ENCODE results near the gene ARHGAP23. TPM values are rescaled to one million over a fixed set of nuclear protein-coding genes. Genes with fewer than 3 reads are reported as not detected.

Gene ARHGAP23
- total RNA-seq, 5 donors from 2014 or later (not counting 1 experiment from before 2014, with no cell fraction given), result 0.40 to 1.2 (median 0.61) TPM

DNA sequence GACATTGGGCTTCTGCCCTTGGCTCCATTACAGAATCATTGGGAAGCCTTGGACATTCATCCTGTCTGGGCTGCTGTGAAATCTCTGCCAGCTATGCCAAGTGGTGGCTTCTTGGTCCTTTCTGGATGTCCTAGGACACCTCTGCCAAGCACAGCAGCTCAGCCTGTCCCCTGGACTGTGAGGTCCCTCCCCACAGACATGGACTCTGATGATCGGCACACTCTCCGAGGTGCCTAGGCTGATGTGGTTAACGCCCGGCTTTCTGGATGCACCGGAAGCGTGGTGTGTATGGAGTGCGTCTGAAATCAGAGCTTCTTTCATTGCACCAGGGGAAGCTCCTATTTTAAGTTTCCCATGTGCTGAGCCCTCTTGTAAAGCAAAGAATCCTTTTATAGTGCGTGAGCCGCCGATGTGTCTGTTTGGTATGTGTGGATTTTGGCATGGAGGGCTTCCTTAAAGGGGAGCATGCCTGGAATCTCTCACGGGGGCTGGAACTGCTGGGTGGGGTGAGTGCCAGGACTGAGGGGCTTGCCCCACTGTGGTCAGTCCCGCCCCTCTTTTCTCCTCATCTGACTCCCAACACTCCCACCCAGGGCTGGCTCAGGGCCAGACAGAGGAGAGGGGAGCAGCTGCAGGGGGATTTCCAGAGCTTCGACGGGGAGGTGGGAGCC, 7.0 kb upstream of the ARHGAP23 start:
- Histone ChIP-seq H3K27ac (ENCODE audit: low read length) (no peak overlapping the region), H3K4me1 (ENCODE audit: control insufficient read depth in 1 of 2, extremely low read depth in 1 of 2, insufficient read depth in 2 of 2, low read length in 2 of 2) (peaks cover 0 to 11% of the 10 kb centered on the region in 2 experiments), H3K27me3 (replicated peaks in 1 of 2; ENCODE audit: control insufficient read depth in 2 of 2, extremely low read depth in 1 of 2, insufficient read depth in 2 of 2, low read length in 1 of 2) (peaks cover 0 to 89% of the 10 kb centered on the region in 2 experiments), H3K4me3 (ENCODE audit: control insufficient read depth in 1 of 2, extremely low read depth in 1 of 2, low read length in 1 of 2) (no peak overlapping the region), H3K36me3 (ENCODE audit: control insufficient read depth in 2 of 2, extremely low read depth in 1 of 2, insufficient read depth in 1 of 2, low read length in 1 of 2) (no peaks in the 10 kb centered on the region), H3K9me3 (no peaks in the 10 kb centered on the region)
- Mint-ChIP-seq H3K4me3 (no peak overlapping the region), H3K4me1 (peaks cover 3 to 6% (median 6%) of the 10 kb centered on the region in 3 donors), H3K27me3 (peaks cover 35 to 84% of the 10 kb centered on the region in 2 donors), H3K9me3 (no peaks in the 10 kb centered on the region), H3K27ac (no peak overlapping the region), H3K36me3 (no peaks in the 10 kb centered on the region)
- DNase-seq (no peak), ATAC-seq (replicated peaks in 1 of 4) (no peak)
- ChIA-PET CTCF (interaction anchor here (0.8 to 1.0 kb wide), 2 partner anchors 73 to 246 kb away, joined by 3 to 4 read pairs; no protein-coding TSS in a partner anchor), POLR2A (no interaction called here)
- 71% methylated on average over 7 of the region's 14 CpGs for WGBS (ENCODE audit: insufficient coverage)

DNA sequence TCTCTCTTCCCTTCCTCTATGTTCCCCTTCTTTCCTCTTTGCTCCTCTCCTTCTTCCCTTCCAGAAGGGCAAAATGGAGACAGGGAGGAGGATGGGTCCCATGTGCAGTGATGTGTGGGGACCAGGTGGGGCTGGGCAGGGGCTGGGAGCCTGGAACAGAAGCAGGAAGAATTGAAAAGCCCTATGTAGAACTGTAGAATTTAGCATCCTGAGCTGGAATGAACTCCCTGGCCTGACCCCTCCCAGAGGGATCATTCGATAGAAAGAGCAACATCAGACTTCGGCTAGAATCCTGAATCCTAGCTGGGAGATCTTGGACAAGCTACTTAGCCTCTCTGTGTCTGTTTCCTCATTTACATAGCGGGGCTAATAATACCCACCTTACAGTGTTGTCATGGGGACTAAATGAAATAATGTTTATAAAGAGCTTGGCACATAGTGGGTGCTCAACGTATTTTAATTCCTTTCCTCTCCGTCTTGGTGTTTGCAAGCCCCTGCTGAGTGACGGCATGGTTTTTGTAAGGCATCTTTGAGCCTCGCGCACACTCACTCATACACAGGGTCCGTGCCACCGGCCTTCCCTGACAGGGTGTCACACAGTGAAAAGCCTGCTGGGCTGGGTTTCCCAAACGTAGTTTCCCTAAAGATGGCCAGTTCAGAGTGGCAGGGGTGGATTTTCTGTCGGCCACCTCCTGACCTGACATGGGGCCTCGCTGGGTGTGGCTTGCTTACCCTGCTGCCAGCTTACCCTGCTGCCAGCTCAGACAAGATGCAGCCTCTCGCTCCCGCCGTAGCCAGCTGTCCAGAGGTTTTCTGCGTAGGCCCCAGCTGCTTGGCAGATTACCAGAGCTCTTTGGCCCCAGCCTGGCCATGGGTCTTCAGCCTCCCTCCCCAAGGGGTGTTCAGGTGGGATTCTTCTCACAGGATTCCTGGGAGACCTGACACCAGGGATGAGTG, 6.1 kb upstream of the ARHGAP23 start:
- H3K9me3 ChIP-seq, result no peaks in the 10 kb centered on the region
- CTCF ChIA-PET, result interaction anchor here (0.5 to 1.0 kb wide), 5 partner anchors 8 to 1993 kb away, joined by 3 to 6 read pairs (median 3); no protein-coding TSS in a partner anchor
- Mint-ChIP-seq H3K27ac (no peak overlapping the region), H3K4me3 (no peak overlapping the region), H3K4me1 (peaks cover 4 to 9% (median 9%) of the 10 kb centered on the region in 3 donors), H3K9me3 (no peaks in the 10 kb centered on the region), H3K36me3 (no peaks in the 10 kb centered on the region), H3K27me3 (peaks cover 35 to 78% of the 10 kb centered on the region in 2 donors)
- no peak overlapping the region for H3K4me3 ChIP-seq (ENCODE audit: control insufficient read depth in 1 of 2, extremely low read depth in 1 of 2, low read length in 1 of 2)
- DNase-seq, result no peak
- POLR2A ChIA-PET, result no interaction called here
- H3K36me3 ChIP-seq (ENCODE audit: control insufficient read depth in 2 of 2, extremely low read depth in 1 of 2, insufficient read depth in 1 of 2, low read length in 1 of 2), result no peaks in the 10 kb centered on the region
- H3K27me3 ChIP-seq (replicated peaks in 1 of 2; ENCODE audit: control insufficient read depth in 2 of 2, extremely low read depth in 1 of 2, insufficient read depth in 2 of 2, low read length in 1 of 2), result peaks cover 0 to 91% of the 10 kb centered on the region in 2 experiments
- H3K27ac ChIP-seq (ENCODE audit: low read length), result no peak overlapping the region
- WGBS (ENCODE audit: insufficient coverage), result 84% methylated on average over 15 of the region's 17 CpGs
- ATAC-seq (replicated peaks in 1 of 4), result no peak
- H3K4me1 ChIP-seq (ENCODE audit: control insufficient read depth in 1 of 2, extremely low read depth in 1 of 2, insufficient read depth in 2 of 2, low read length in 2 of 2), result peaks cover 0 to 11% of the 10 kb centered on the region in 2 experiments

DNA sequence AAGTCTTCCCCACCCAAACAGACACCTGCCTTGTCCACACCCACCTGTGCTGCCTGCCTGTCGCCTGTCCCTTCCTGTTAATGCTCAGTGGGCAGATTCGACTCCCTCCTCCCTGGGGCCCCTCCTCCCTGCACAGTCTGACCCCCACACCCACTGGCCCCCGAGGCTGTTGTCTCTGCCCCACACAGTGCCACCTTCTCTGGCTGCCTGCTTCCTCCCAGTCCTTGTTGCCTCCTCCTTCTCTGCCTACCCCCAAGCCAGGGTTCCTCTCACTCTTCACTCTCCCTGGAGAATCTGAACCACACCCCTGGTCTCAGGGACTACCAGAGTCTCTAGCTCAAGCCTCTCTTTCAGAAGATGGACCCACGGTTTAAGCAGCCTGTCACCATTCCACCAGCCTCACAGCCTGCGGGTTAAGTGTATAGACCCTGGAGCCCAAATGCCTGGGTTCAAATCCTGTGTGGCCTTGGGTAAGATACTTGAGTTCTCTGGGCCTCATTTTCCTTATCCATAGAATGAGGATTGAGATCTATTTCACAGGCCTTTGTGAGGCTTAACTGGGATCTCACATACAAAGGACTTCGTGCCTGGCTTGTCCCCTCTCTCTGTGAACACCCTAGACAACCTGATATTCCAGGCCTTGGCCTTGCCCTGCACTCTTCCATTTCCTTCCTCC, 3.8 kb upstream of the ARHGAP23 start:
- no peak overlapping the region for H3K27ac ChIP-seq (ENCODE audit: low read length)
- ATAC-seq (replicated peaks in 1 of 4) (no peak), DNase-seq (no peak)
- Mint-ChIP-seq H3K4me3 (no peak overlapping the region), H3K36me3 (no peaks in the 10 kb centered on the region), H3K27ac (no peak overlapping the region), H3K4me1 (peaks cover 10 to 16% (median 15%) of the 10 kb centered on the region in 3 donors), H3K9me3 (no peaks in the 10 kb centered on the region), H3K27me3 (peaks cover 28 to 64% of the 10 kb centered on the region in 2 donors)
- H3K4me1 ChIP-seq (ENCODE audit: control insufficient read depth in 1 of 2, extremely low read depth in 1 of 2, insufficient read depth in 2 of 2, low read length in 2 of 2), result peaks cover 0 to 23% of the 10 kb centered on the region in 2 experiments
- POLR2A ChIA-PET, result no interaction called here
- no peaks in the 10 kb centered on the region for H3K9me3 ChIP-seq
- CTCF ChIA-PET, result interaction anchor here in 1 of 2 donors (0.6 to 1.3 kb wide), 4 partner anchors 62 to 75 kb away, joined by 3 to 6 read pairs (median 4); partner anchors contain the start of gene SOCS7
- no peak overlapping the region for H3K4me3 ChIP-seq (ENCODE audit: control insufficient read depth in 1 of 2, extremely low read depth in 1 of 2, low read length in 1 of 2)
- peaks cover 0 to 81% of the 10 kb centered on the region in 2 experiments for H3K27me3 ChIP-seq (replicated peaks in 1 of 2; ENCODE audit: control insufficient read depth in 2 of 2, extremely low read depth in 1 of 2, insufficient read depth in 2 of 2, low read length in 1 of 2)
- 66% methylated on average over 4 of the region's 6 CpGs for WGBS (ENCODE audit: insufficient coverage)
- H3K36me3 ChIP-seq (ENCODE audit: control insufficient read depth in 2 of 2, extremely low read depth in 1 of 2, insufficient read depth in 1 of 2, low read length in 1 of 2), result no peaks in the 10 kb centered on the region

DNA sequence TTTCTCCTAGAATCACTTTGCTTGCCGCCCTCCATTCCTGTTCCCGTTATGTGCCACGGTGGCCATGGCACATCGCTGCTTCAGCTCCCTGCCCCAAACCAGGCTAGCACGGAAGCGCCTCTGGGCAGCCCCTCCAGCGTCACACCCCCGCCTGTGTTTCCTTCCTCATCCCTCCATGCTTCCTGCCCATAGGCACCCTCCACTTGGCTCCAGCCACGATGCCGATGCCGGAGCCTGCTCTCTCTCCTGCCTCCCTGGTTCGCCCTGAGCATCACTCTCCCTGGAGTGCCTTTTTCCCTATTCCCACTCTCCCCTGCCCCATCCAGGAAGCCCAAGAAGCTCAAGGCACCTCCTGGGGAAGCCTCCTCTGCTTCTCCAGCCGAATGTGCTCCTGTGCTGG, 3.2 kb upstream of the ARHGAP23 start:
- DNase-seq, result no peak
- H3K36me3 ChIP-seq (ENCODE audit: control insufficient read depth in 2 of 2, extremely low read depth in 1 of 2, insufficient read depth in 1 of 2, low read length in 1 of 2), result no peaks in the 10 kb centered on the region
- no peak overlapping the region for H3K4me3 ChIP-seq (ENCODE audit: control insufficient read depth in 1 of 2, extremely low read depth in 1 of 2, low read length in 1 of 2)
- H3K36me3 Mint-ChIP-seq, result no peaks in the 10 kb centered on the region
- no peaks in the 10 kb centered on the region for H3K9me3 Mint-ChIP-seq
- no peaks in the 10 kb centered on the region for H3K9me3 ChIP-seq
- peaks cover 13 to 20% (median 17%) of the 10 kb centered on the region in 3 donors for H3K4me1 Mint-ChIP-seq
- peaks cover 22 to 59% of the 10 kb centered on the region in 2 donors for H3K27me3 Mint-ChIP-seq
- H3K4me3 Mint-ChIP-seq, result no peak overlapping the region
- no peak for ATAC-seq (replicated peaks in 1 of 4)
- POLR2A ChIA-PET, result no interaction called here
- peaks cover 0 to 19% of the 10 kb centered on the region in 2 experiments for H3K4me1 ChIP-seq (ENCODE audit: control insufficient read depth in 1 of 2, extremely low read depth in 1 of 2, insufficient read depth in 2 of 2, low read length in 2 of 2)
- no peak overlapping the region for H3K27ac ChIP-seq (ENCODE audit: low read length)
- CTCF ChIA-PET, result interaction anchor here (0.6 to 1.3 kb wide), 3 partner anchors 60 to 76 kb away, joined by 3 to 6 read pairs (median 6); no protein-coding TSS in a partner anchor
- H3K27ac Mint-ChIP-seq, result no peak overlapping the region
- peaks cover 0 to 75% of the 10 kb centered on the region in 2 experiments for H3K27me3 ChIP-seq (replicated peaks in 1 of 2; ENCODE audit: control insufficient read depth in 2 of 2, extremely low read depth in 1 of 2, insufficient read depth in 2 of 2, low read length in 1 of 2)
- WGBS (ENCODE audit: insufficient coverage), result 70% methylated on average over 12 of the region's 13 CpGs

DNA sequence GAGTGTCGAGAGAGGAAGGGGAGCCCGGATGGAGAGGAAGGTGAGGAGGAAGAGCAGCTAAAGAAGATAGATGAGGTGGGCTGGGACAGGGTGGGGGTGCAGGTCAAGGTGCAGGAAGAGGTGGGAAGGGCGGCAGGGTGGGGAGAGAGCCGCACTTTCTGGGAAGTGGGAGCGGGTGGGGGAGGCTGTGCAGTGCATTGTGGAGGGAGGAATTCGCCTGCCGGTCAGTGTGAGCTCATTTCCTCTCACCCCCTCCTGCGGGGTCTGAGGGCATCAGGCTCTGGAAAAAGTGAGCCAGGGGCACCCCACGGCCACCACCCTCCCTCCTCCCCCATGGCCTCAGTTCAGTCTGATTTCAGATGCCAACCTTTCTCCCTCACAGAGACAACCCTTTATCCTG, 2.5 kb upstream of the ARHGAP23 start:
- no peaks in the 10 kb centered on the region for H3K36me3 Mint-ChIP-seq
- DNase-seq, result no peak
- H3K4me1 Mint-ChIP-seq, result peaks cover 13 to 20% (median 17%) of the 10 kb centered on the region in 3 donors
- H3K4me1 ChIP-seq (ENCODE audit: control insufficient read depth in 1 of 2, extremely low read depth in 1 of 2, insufficient read depth in 2 of 2, low read length in 2 of 2), result peaks cover 0 to 19% of the 10 kb centered on the region in 2 experiments
- peaks cover 17 to 53% of the 10 kb centered on the region in 2 donors for H3K27me3 Mint-ChIP-seq
- ATAC-seq (replicated peaks in 1 of 4), result no peak
- H3K9me3 ChIP-seq, result no peaks in the 10 kb centered on the region
- ChIA-PET CTCF (interaction anchor here in 1 of 2 donors (0.6 to 1.6 kb wide), 3 partner anchors 11 to 61 kb away, joined by 3 to 6 read pairs (median 3); no protein-coding TSS in a partner anchor), POLR2A (no interaction called here)
- no peaks in the 10 kb centered on the region for H3K9me3 Mint-ChIP-seq
- H3K27me3 ChIP-seq (replicated peaks in 1 of 2; ENCODE audit: control insufficient read depth in 2 of 2, extremely low read depth in 1 of 2, insufficient read depth in 2 of 2, low read length in 1 of 2), result peaks cover 0 to 68% of the 10 kb centered on the region in 2 experiments
- H3K27ac ChIP-seq (ENCODE audit: low read length), result no peak overlapping the region
- no peaks in the 10 kb centered on the region for H3K36me3 ChIP-seq (ENCODE audit: control insufficient read depth in 2 of 2, extremely low read depth in 1 of 2, insufficient read depth in 1 of 2, low read length in 1 of 2)
- H3K4me3 ChIP-seq (ENCODE audit: control insufficient read depth in 1 of 2, extremely low read depth in 1 of 2, low read length in 1 of 2), result no peak overlapping the region
- 64% methylated on average over 2 of the region's 9 CpGs for WGBS (ENCODE audit: insufficient coverage)
- no peak overlapping the region for H3K27ac Mint-ChIP-seq
- H3K4me3 Mint-ChIP-seq, result no peak overlapping the region

All from T-cell (primary cell).